Left ventricle myocardium inferior (tissue), 1 donor: ENCODE results near the gene XXYLT1. TPM values are rescaled to one million over a fixed set of nuclear protein-coding genes. Genes with fewer than 3 reads are reported as not detected.

Source experiments
- DNase-seq: peaks from one replicate; pipeline ENCODE4 v3.0.0-alpha.2; 2020
- H3K27ac ChIP-seq: fragments of 200-600 bp; replicated peaks from 2 replicates; pipeline ENCODE4 v1.8.0; 2021
- H3K27me3 ChIP-seq: fragments of 200-600 bp; 2 replicates; pipeline ENCODE4 v1.8.0; 2021; ENCODE audit warnings: low read depth
- H3K36me3 ChIP-seq: fragments of 200-600 bp; 2 replicates; pipeline ENCODE4 v1.8.0; 2021
- H3K4me1 ChIP-seq: fragments of 200-600 bp; 2 replicates; pipeline ENCODE4 v1.8.0; 2021
- H3K4me3 ChIP-seq: fragments of 200-600 bp; 2 replicates; pipeline ENCODE4 v1.8.0; 2021; ENCODE audit warnings: mild to moderate bottlenecking, moderate library complexity
- H3K9me3 ChIP-seq: fragments of 200-600 bp; replicated peaks from 2 replicates; pipeline ENCODE4 v1.8.0; 2021
- CTCF ChIP-seq: fragments of 200-600 bp; IDR thresholded peaks from 2 replicates; pipeline ENCODE4 v1.8.0; 2021; ENCODE audit warnings: antibody characterized with exemption, mild to moderate bottlenecking, borderline replicate concordance
- intact Hi-C: fragments of 100-400 bp; cut with micrococcal nuclease; formaldehyde crosslinking; loops from one replicate; pipeline ENCODE4 v1.11.0; 2022
- total RNA-seq: library from RNA; stranded (reverse); fragmentation: NEBNext Ultra II Directional; extraction: Animal tissue kit (Norgen Biotek cat#: 25700); gene quantifications from one replicate; pipeline ENCODE4 v1.2.1, GENCODE V29; 2021
- donor health status: DM: no; HTN: yes; CAD: no; lungs with severe emphysema.

The XXYLT1 gene
- total RNA-seq, 1 donor from 2014 or later: 2.3 TPM

DNA sequence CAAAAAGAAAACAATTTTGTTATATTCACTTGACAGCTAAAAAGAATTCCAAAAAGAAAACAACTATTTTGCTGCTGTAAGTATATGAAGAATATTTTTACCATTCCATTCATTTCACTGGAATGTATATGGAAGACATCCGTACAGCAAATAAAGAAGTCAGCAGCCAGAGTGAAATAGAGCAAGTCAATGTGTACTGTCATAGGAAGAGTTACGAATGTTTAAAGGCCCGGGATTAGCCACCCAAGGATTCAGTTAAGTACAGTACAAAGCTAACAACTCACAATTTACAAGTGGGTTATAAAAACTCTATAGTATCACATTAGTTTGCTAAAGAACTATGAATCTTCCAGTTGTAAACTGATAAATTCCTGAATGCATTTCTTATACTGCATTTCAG, 14.4 kb upstream of the XXYLT1 start:
- intact Hi-C loops: no loop called here
- TF ChIP-seq CTCF: no peak
- no peaks in the 10 kb centered on the region for H3K27me3 ChIP-seq
- H3K9me3 ChIP-seq: no peaks in the 10 kb centered on the region
- no peaks in the 10 kb centered on the region for H3K4me1 ChIP-seq
- no peak overlapping the region for H3K27ac ChIP-seq
- DNase-seq: no peak
- no peak overlapping the region for H3K4me3 ChIP-seq
- peaks cover 74% of the 10 kb centered on the region for H3K36me3 ChIP-seq

DNA sequence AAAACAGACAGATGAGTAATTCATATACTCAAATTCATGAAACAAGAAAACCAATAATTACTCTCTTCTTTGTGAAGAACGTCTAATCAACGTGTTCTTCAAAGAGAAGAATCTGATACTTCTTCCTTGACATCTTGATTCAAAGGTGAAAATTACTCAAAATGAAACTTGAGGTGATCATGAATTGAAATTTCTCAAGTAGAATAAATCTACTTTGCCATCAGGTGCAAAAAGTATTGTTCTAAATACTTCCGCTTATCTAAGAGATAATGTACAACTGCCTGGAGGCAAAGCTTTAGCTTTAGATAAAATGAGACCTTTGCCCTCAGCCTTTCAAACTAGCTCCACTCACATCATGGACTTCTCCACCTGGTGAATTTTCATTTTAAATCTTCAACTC, 13.9 kb upstream of the XXYLT1 start:
- Histone ChIP-seq H3K4me1 (no peaks in the 10 kb centered on the region), H3K27me3 (no peaks in the 10 kb centered on the region), H3K36me3 (peaks cover 69% of the 10 kb centered on the region), H3K4me3 (no peak overlapping the region), H3K9me3 (no peaks in the 10 kb centered on the region), H3K27ac (no peak overlapping the region)
- TF ChIP-seq CTCF: no peak
- no peak for DNase-seq
- intact Hi-C loops: no loop called here

DNA sequence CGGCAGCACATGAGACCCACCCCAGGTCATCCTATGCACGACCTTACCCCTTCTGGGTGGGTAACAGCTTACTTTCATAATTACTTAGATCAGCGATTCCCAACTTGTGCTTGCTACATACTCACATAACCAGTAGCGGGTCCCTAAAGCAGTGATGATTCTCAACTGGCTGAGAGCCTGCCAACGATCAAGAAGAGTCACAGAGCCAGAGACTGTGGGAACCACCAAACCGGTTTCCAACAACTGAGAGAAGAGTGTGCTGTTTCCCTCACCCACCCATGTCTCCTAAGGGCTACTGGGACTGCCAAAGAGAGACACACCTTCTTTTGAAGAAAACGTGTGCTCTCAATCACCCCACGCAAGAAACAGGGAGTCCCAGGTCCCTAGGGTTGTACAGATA, 12.0 kb upstream of the XXYLT1 start:
- TF ChIP-seq CTCF: no peak
- H3K27me3 ChIP-seq: no peaks in the 10 kb centered on the region
- no peak overlapping the region for H3K4me3 ChIP-seq
- no peaks in the 10 kb centered on the region for H3K9me3 ChIP-seq
- H3K4me1 ChIP-seq: no peaks in the 10 kb centered on the region
- intact Hi-C loops: no loop called here
- peaks cover 57% of the 10 kb centered on the region for H3K36me3 ChIP-seq
- no peak overlapping the region for H3K27ac ChIP-seq
- DNase-seq: no peak

GRCh38 chr3:195274259-195274966, 3.5 kb upstream of the XXYLT1 start:
- no peak for DNase-seq
- Histone ChIP-seq H3K4me1 (peaks cover 24% of the 10 kb centered on the region), H3K4me3 (no peak overlapping the region), H3K36me3 (peaks cover 5% of the 10 kb centered on the region), H3K9me3 (no peaks in the 10 kb centered on the region), H3K27ac (no peak overlapping the region), H3K27me3 (no peaks in the 10 kb centered on the region)
- TF ChIP-seq CTCF: no peak
- intact Hi-C loops: no loop called here

DNA sequence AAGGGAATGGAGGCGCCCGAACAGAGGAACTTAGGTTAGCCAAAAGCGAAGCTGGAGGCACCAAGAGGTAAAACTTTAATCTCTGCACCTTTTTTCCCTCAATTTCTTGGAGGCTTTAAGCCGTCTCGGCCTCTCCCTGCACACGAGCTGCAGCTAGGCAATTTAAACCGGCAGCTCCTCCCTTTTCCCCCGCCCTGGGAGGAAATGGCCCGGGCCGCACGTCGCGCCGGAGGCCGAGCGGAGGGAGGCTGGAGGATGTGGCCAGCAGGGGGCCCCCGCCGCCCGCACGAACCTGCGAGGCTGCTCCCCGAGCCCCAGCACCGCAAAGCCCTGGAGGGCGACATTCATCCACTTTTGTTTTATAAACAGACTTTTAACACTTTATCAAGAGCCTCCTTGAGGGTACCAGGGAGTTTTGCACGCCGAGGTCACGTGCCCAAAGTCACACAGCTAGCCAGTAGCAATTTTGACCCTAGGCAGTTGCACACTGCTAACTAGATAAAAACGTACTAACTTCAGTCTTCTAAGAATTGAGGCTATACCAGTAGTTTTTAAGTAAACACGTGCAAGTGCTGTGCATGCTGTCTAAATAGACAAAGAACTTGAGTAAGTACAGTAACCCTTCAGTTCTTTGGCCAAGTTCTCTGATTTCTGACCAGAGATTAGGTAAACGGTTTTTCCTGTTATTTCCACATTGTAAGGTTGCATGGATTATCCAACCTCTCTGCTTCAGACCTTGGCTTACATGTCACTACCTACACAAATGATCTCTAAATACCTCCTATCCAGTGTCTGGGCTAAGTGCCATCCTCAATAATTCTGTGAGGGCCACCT, 668 bp upstream of the XXYLT1 start:
- intact Hi-C loops: no loop called here

More for the DNA sequence above, 668 bp upstream of the XXYLT1 start:
- peak; percentile 95 for TF ChIP-seq CTCF
- H3K4me1 ChIP-seq: peaks cover 31% of the 10 kb centered on the region
- no peaks in the 10 kb centered on the region for H3K9me3 ChIP-seq
- H3K27me3 ChIP-seq: no peaks in the 10 kb centered on the region
- no peaks in the 10 kb centered on the region for H3K36me3 ChIP-seq
- H3K4me3 ChIP-seq: peak overlapping the region; percentile 90
- peak overlapping the region; percentile 96 for H3K27ac ChIP-seq
- DNase-seq: peak; percentile 86
